Memory B cell (primary cell): ENCODE results near the gene NFKBIA.
"Not testable (repeated sequence)": the region's sequence is repeated elsewhere in the genome, so short reads cannot be mapped to it uniquely, and the experiment has no call there.

ENCODE experiments used
- ATAC-seq: fragments of 150-1000 bp; cut with Tn5 transposase; 2 replicates; pipeline ENCODE4 v1.10.0; 2021; ENCODE audit warnings: low read depth, mild to moderate bottlenecking, moderate library complexity
- DNase-seq, 2 donors: peaks; one replicate each; pipeline ENCODE4 v3.0.0; 2022; ENCODE audit warnings: low spot score in 2 of 2
- H3K27ac Mint-ChIP-seq: one replicate; pipeline ENCODE4 v1.8.0; 2022; ENCODE audit warnings: mild to moderate bottlenecking, moderate library complexity, mixed read lengths
- H3K27me3 Mint-ChIP-seq: one replicate; pipeline ENCODE4 v1.8.0; 2022; ENCODE audit warnings: mixed read lengths
- H3K36me3 Mint-ChIP-seq: one replicate; pipeline ENCODE4 v1.8.0; 2022; ENCODE audit warnings: mild to moderate bottlenecking, mixed read lengths
- H3K4me1 Mint-ChIP-seq: one replicate; pipeline ENCODE4 v1.8.0; 2022; ENCODE audit warnings: mixed read lengths
- H3K4me3 Mint-ChIP-seq: one replicate; pipeline ENCODE4 v1.8.0; 2022; ENCODE audit warnings: mild to moderate bottlenecking, moderate library complexity, mixed read lengths
- H3K9me3 Mint-ChIP-seq: one replicate; pipeline ENCODE4 v1.8.0; 2022; ENCODE audit warnings: mixed read lengths

The NFKBIA gene

DNA sequence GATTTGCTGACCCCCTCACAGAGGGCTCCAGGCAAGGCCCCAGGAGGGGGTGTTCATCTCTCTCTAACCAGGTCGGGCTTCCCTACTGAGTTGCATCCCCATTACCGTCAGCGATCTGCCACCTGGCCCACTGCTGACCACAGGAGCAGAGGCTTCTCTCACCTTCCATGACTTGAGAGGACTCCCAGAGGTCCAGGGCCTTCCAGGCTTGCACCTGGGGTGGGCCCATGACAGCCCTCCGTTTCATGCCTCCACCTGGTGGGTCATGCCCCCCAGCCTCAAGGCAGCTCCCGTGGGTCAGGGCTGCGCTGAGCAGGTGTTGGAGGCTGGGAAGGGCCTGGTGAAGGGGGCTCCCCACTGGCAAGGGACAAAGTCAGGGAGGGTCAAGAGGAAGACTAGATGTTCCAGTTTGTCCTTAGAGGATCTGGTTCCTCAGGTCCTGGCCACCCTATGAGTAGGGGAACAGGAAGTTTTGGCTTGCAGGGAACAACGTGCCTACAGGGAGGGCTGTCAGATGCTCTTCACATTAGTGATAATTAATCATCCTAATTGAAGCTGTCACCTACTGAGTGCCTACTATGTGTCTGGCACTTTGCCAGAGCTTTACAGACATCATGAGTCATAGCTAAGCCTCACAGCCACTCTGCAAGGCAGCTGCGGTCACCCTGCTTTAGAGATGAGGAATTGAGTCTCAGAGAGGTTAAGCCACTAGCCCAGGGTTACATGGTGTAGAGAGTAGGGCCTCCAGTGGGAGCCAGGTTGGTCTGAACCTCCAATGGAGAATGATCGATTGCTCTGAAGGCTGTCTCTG, 13.8 kb downstream of the NFKBIA start:
- no peak for DNase-seq
- Mint-ChIP-seq H3K9me3 (no peaks in the 10 kb centered on the region), H3K4me3 (no peak overlapping the region), H3K36me3 (no peaks in the 10 kb centered on the region), H3K4me1 (no peaks in the 10 kb centered on the region), H3K27me3 (no peaks in the 10 kb centered on the region), H3K27ac (no peak overlapping the region)
- ATAC-seq, result no peak

DNA sequence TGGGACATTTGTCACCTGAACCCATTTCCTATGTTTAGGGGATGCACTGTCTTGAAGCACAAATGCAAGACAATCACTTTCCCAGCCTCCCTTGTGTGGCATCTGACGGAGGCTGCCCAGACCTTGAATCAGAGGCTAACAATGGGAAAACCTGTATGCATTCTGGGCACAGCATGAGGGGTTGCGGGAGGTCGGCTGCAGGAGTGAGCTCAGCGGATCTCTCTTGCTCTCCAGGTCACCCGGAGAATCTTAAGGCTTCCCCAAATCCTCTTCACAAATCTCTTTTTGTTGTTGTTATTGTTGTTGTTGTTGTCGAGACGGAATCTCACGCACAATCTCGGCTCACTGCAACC, 15.3 kb downstream of the NFKBIA start:
- no peak for ATAC-seq
- Mint-ChIP-seq H3K9me3 (no peaks in the 10 kb centered on the region), H3K4me3 (no peak overlapping the region), H3K4me1 (no peaks in the 10 kb centered on the region), H3K36me3 (no peaks in the 10 kb centered on the region), H3K27me3 (no peaks in the 10 kb centered on the region), H3K27ac (no peak overlapping the region)
- no peak for DNase-seq

DNA sequence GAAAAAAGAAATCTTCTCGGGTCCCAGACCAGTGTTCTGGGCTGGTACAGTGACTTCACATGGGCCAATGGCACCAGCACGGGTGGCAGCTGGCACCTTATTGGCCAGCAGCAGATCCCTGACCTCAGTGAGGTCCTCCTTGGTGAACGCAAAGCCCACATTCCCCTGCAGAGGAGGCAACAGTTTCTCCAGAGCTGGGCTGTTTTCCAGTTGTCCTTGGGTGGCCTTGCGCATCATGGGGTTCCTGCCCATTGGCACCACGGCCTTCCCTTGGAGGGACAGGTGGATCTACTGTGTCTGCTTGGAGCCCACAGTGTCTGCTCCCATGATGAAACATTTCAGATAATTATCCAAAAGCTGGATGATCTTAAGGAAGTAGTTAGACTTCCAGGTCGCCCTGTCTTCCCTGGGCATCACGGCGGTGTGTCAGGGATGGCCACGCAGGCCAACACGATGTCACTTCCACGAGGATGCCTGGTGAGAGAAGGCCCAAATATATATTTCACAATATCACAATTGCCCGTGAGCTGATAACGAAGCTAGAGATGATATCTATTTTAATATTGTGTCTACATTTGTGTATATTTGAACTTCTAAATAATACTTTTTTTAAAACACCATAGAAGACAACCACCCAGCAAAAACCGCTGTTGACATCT, 15.8 kb downstream of the NFKBIA start:
- ATAC-seq (no peak), DNase-seq (no peak)
- Mint-ChIP-seq H3K36me3 (no peaks in the 10 kb centered on the region), H3K27me3 (no peaks in the 10 kb centered on the region), H3K4me1 (no peaks in the 10 kb centered on the region), H3K4me3 (no peak overlapping the region), H3K27ac (no peak overlapping the region), H3K9me3 (no peaks in the 10 kb centered on the region)

DNA sequence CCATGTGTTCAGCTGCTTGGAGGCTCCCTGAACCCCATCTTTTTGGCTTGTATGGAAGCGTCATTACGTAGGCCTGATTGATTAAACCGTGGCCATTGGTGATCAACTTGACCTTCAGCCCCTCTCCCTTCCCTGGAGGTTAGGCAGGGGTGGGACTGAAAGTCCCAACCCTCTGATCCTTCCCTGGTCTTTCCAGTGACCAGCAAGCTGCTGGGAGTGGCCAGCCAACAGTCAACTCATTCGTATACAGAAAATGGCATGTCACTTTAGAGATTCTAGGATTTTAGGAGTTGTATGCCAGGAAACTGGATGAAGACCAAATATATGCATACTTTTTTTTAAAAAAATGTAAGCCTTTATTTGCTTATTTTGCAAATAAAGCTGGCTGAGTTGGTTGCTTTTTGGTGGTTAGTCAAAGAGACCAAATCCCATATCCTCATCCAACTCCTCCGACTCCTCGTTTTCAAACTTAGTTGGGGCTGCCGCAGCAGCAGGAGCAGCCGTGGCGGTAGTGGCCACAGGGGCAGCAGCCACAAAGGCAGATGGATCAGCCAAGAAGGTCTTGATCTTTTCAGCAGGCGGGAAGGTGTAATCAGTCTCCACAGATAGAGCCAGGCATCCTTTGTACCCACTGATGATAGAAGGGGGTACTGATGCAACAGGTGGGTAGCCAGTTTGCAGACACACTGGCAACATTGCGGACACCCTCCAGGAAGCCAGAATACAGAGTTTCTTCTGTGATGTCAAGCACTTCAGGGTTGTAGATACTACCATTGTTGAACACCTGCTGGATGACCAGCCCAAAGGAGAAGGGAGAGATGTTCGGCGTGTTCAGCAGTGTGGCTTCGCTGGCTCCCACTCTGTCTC, 16.6 kb downstream of the NFKBIA start:
- H3K36me3 Mint-ChIP-seq, result no peaks in the 10 kb centered on the region
- no peak overlapping the region for H3K4me3 Mint-ChIP-seq
- H3K27me3 Mint-ChIP-seq, result no peaks in the 10 kb centered on the region
- H3K27ac Mint-ChIP-seq, result no peak overlapping the region
- ATAC-seq (no peak), DNase-seq (no peak)
- no peaks in the 10 kb centered on the region for H3K4me1 Mint-ChIP-seq
- H3K9me3 Mint-ChIP-seq, result no peaks in the 10 kb centered on the region

DNA sequence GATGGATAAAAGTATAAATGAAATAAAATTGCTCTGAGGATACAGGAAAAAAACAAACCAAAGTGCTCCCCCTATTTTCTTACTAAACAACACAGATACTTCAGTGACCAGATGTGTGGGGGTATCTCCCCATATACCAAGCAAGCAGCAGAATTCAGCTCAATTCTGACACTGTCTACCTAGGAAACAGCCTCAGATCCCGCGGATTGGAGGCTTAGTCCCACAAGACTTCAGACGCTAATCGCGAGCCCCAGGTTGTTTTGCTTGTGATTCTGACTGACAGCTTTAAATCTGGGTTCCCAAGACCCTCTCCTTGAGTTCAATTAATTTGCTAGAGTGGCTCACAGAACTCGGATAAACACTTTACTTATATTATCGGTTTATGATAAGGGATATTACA, 17.3 kb downstream of the NFKBIA start:
- no peaks in the 10 kb centered on the region for H3K4me1 Mint-ChIP-seq
- DNase-seq, result no peak
- no peaks in the 10 kb centered on the region for H3K36me3 Mint-ChIP-seq
- no peak overlapping the region for H3K4me3 Mint-ChIP-seq
- no peak for ATAC-seq
- H3K27me3 Mint-ChIP-seq, result no peaks in the 10 kb centered on the region
- no peaks in the 10 kb centered on the region for H3K9me3 Mint-ChIP-seq
- no peak overlapping the region for H3K27ac Mint-ChIP-seq

DNA sequence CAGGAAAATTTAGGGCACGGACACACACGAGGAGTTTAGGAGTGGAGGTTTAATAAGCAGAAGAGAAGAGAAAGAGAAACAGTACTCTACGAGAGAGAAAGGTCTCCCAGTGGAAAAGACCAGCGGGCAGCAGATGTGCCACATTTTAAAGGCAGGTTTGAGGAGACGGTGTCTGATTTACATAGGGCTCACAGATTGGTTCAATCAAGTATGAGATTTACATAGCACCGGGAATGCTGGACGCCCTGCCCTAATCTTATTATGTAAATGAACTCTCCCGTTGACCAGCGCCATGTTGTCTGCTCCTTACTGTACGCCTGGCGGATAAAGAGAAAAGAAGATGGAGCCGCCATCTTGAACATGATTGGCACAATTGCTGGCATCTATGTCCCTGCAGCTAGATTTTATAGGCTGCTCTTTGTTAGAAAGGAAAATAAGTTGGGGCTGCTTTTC, 17.9 kb downstream of the NFKBIA start:
- Mint-ChIP-seq H3K9me3 (no peaks in the 10 kb centered on the region), H3K27me3 (no peaks in the 10 kb centered on the region), H3K4me1 (no peaks in the 10 kb centered on the region), H3K4me3 (no peak overlapping the region), H3K27ac (no peak overlapping the region), H3K36me3 (no peaks in the 10 kb centered on the region)
- DNase-seq (no peak), ATAC-seq (no peak)

DNA sequence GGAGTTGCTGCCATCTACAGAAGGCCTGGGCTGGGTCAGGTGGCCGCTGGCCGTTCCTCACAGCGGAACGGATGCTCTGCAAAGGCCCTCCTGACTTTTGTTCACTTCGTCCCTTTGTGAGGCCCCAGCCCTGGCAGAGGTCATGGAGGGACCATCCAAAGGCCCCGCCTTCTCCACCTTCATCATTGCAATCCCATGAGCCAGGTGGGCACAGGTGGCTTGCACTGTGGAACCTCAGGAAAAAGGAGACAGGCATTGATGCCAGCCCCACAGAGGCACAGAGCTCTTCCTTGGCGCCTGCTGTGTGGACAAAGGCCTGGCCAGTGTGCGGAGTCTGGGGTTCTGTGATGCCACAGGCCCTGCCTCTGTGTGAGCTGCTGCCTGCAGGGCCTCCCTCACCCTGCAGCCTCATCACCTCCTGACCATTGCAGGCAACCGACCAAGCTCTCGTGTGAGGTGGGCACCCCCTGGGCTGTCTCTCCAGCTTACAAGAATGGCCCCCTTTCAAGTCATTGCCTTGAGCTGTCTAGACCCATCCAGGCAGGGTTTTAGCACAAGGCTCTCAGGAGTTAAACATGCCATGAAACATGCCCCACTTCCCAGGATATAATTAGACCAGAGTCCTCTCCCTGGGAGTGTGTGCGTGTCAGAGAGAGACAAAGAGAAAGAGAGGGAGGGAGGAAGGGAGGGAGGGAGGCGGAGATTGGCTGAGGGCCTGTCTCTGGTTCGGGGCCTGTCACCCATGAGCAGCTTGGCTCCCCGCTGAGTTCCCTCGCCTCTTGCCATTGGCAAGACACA, 19.3 kb downstream of the NFKBIA start:
- no peak overlapping the region for H3K27ac Mint-ChIP-seq
- H3K4me3 Mint-ChIP-seq, result no peak overlapping the region
- no peak for DNase-seq
- ATAC-seq, result no peak
- H3K27me3 Mint-ChIP-seq, result no peaks in the 10 kb centered on the region
- H3K4me1 Mint-ChIP-seq, result no peaks in the 10 kb centered on the region
- no peaks in the 10 kb centered on the region for H3K36me3 Mint-ChIP-seq
- no peaks in the 10 kb centered on the region for H3K9me3 Mint-ChIP-seq

DNA sequence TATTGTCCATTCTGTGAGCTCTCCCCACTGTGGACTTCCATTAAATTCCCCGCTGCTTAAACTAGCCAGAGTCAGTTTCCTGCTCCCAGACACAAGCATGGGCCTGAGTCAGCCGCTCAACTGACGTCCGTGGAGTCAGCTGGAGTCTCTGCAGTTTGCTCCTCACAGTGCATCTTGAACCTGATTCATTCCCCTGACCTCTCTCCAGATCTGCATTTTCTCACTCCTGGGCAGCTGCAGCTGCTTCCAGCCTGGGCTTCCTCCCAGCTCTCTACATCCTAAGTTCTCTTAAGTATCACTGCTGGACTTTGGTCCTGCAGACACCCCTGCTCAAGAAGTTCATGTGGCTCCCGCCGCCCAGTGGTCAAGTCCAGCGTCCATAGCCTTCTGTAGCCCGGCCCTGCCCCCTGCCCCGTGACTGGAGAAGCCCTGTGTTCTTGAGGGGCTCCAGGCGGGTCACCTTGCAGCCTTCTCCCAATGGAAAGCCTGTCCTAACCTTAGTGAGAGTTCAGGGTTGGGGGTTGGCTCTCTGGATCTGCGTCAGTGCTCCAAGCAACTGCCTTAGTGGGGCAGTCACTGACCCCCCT, 20.0 kb downstream of the NFKBIA start:
- H3K27ac Mint-ChIP-seq, result no peak overlapping the region
- H3K4me1 Mint-ChIP-seq, result no peaks in the 10 kb centered on the region
- no peaks in the 10 kb centered on the region for H3K36me3 Mint-ChIP-seq
- H3K4me3 Mint-ChIP-seq, result no peak overlapping the region
- DNase-seq (no peak), ATAC-seq (no peak)
- no peaks in the 10 kb centered on the region for H3K27me3 Mint-ChIP-seq
- no peaks in the 10 kb centered on the region for H3K9me3 Mint-ChIP-seq

DNA sequence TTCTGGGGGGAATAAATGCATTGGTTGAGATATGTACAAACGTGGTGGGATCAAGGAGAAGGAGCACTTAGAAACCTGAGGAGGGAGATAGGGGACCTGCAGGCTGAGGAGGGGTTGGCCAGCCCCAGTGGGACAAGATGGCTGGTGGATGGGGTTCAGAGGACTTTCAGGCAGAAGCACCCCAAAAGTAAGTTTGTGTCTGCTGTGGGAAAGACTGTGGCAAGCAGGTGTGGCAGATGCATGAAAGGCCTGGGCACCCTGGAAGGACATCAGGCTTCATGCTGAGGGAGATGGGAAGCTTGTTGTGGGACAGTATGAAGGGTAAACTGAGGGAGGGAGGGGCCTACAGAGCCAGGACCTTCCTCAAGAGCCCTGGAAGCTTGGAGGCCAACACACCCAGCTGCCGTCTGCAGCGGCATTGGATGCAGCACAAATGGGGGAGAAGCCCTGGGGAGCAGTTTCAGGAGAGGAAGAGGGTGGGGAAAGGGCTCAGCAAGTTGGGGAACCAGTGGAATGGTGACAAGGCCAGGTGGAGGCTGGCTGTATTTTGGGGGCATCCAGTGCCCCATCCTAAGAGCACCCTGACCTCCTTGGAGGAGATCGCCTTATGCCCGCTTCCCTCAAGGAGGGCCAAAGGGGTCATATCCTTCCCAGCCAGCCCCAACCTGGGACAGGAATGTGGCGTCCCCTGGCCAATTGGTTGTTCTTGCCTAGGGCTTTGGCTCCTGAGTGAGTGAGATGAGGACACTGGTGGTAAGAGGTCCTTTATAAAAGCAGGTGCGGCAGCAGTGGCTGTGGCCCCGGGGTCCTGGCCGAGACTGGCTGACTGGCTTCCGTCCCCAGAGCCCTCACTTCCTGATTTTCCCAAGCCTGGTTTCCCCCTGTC, 20.7 kb downstream of the NFKBIA start:
- ATAC-seq (no peak), DNase-seq (no peak)
- Mint-ChIP-seq H3K4me1 (no peaks in the 10 kb centered on the region), H3K9me3 (no peaks in the 10 kb centered on the region), H3K27me3 (no peaks in the 10 kb centered on the region), H3K4me3 (no peak overlapping the region), H3K27ac (no peak overlapping the region), H3K36me3 (no peaks in the 10 kb centered on the region)

DNA sequence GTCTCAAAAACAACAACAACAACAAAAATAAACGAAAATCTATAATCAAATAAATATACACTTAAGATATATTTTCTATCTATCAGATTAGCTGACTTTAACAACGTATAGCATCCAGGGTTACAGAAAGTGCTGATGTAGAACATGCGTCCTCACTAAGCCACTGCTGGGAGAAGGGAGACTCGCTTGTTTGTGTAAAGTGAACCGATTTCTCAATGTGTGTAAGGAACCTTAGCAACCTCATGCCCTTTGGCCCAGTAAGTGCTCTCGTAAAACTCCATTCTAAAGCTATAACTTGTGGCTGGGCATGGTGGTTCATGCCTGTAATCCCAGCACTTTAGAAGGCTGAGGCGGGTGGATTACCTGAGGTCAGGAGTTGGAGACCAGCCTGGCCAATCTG, 23.8 kb downstream of the NFKBIA start:
- H3K27me3 Mint-ChIP-seq, result peaks cover 1% of the 10 kb centered on the region
- no peaks in the 10 kb centered on the region for H3K4me1 Mint-ChIP-seq
- H3K4me3 Mint-ChIP-seq, result no peak overlapping the region
- H3K36me3 Mint-ChIP-seq, result no peaks in the 10 kb centered on the region
- DNase-seq, result no peak
- no peaks in the 10 kb centered on the region for H3K9me3 Mint-ChIP-seq
- ATAC-seq, result no peak
- H3K27ac Mint-ChIP-seq, result no peak overlapping the region

DNA sequence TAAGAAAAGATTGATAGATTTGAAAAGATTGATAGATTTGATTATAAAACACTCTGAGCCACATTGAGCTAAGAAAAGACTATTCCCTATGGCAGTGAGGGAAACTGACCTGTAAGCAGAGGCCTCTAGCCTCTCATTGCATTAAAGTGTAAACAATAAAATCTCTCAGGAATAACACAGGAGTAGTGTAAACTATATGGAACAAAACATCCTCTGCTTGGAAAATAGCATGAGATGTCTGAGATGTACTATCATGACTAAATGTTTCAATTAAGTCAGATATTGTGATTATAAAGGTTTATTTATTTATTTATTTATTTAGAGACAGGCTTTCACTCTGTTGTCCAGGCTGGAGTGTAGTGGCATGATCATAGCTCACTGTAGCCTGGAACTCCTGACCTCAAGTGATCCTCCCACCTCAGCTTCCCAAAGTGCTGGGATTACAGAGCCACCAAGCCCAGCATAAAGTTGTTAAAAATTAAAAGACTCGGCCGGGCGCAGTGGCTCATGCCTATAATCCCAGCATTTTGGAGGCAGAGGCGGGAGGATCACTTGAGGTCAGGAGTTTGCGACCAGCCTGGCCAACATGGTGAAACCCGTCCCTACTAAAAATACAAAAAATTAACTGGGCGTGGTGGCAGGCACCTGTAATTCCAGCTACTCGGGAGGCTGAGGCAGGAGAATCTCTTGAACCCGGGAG, 25.2 kb downstream of the NFKBIA start:
- not testable (repeated sequence) for H3K36me3 Mint-ChIP-seq, ATAC-seq, DNase-seq, H3K27ac Mint-ChIP-seq, H3K4me3 Mint-ChIP-seq, H3K27me3 Mint-ChIP-seq, H3K4me1 Mint-ChIP-seq, H3K9me3 Mint-ChIP-seq

DNA sequence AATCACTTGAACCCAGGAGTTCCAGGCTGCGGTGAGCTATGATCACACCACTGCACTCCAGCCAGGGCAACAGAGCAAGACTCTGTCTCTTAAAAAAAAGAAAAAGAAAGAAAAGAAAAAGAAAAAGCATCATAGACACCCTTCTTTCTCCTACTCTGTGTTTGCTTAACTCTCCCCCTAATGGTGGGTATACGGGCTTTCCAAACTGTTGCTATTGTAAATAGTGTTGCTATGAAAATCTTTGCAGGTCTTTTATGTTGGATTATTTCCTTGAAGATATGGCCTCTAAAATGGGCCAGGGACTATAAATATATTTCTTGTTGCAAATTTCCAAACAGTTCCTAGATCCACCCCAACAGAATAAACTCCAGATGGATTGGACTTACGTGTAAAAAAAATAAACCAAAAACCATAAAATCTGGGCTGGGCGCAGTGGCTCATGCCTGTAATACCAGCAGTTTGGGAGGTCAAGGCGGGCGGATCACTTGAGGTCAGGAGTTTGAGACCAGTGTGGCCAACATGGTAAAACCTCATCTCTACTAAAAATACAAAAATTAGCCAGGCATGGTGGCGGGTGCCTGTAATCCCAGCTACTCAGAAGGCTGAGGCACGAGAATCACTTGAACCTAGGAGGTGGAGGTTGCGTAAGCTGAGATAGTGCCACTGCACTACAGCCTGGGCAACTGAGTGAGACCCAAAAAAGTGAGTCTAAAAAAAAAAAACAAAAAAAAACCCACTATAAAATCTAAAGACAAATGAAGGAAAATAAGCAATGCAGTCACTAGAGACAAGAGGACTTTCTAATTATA, 25.9 kb downstream of the NFKBIA start:
- DNase-seq, result no peak
- no peak for ATAC-seq
- Mint-ChIP-seq H3K27ac (no peak overlapping the region), H3K4me3 (no peak overlapping the region), H3K27me3 (peaks cover 1% of the 10 kb centered on the region), H3K4me1 (peaks cover 2% of the 10 kb centered on the region), H3K36me3 (no peaks in the 10 kb centered on the region), H3K9me3 (no peaks in the 10 kb centered on the region)
